Measurements from ENCODE around the gene EXOSC10. TPM values are rescaled to one million over a fixed set of nuclear protein-coding genes. Genes with fewer than 3 reads are reported as not detected.

The EXOSC10 gene
- total and polyA plus RNA-seq, 9 of the 15 experiments (the other 6 are each of a cell fraction or from before 2014, with no cell fraction given), result 23.4 to 150 (median 105) TPM

- TF ChIP-seq ZBTB33 (CRISPR knock-in tag; IDR thresholded peaks at IDR 0.05), result no peak
- no peak for TF ChIP-seq ZNF140 (CRISPR knock-in tag; IDR thresholded peaks at IDR 0.05)
- peak; percentile 34 for TF ChIP-seq PRDM10 (IDR thresholded peaks at IDR 0.05; ENCODE audit: partially characterized antibody)
- no peak for TF ChIP-seq CREB1 (IDR thresholded peaks at IDR 0.05)
- TF ChIP-seq CREB1 (CRISPR knock-in tag; IDR thresholded peaks at IDR 0.05), result no peak
- no peak for TF ChIP-seq ZNF561 (CRISPR knock-in tag; conservative IDR thresholded peaks at IDR 0.05)
- TF ChIP-seq AFF1 (IDR thresholded peaks at IDR 0.05; ENCODE audit: low read depth in 1 of 2, partially characterized antibody in 2 of 2), result no peak
- TF ChIP-seq FOXJ2 (tag; IDR thresholded peaks at IDR 0.05), result no peak
- TF ChIP-seq ZBTB7A (IDR thresholded peaks at IDR 0.05; ENCODE audit: borderline replicate concordance, control insufficient read depth, low read depth, low read length), result peak; percentile 28; the same call in 1 of the 2 replicates
- TF ChIP-seq ZNF780A (CRISPR knock-in tag; IDR thresholded peaks at IDR 0.05), result no peak
- TF ChIP-seq STAT6 (CRISPR knock-in tag; IDR thresholded peaks at IDR 0.05), result no peak
These were observed 41.0 kb downstream of the EXOSC10 start (continued) for GRCh38 chr1:11058595-11059154.

All from K562 (cell line).